Eye (tissue), 1 donor: ENCODE results near the gene UBXN6.

Experiments
- DNase-seq: peaks from one replicate; pipeline ENCODE4 v3.0.0-alpha.2; 2015

The UBXN6 gene

GRCh38 chr19:4493104-4493928 lies 35.7 kb upstream of the UBXN6 start:
- no peak for DNase-seq

GRCh38 chr19:4492337-4493103 lies 34.9 kb upstream of the UBXN6 start:
- DNase-seq = no peak

- no peak for DNase-seq
Observed at GRCh38 chr19:4491446-4491845, 33.9 kb upstream of the UBXN6 start.

GRCh38 chr19:4488496-4488895 lies 30.9 kb upstream of the UBXN6 start:
- DNase-seq = no peak

GRCh38 chr19:4487572-4487971 lies 30.0 kb upstream of the UBXN6 start:
- DNase-seq = no peak

GRCh38 chr19:4483385-4483784 lies 25.8 kb upstream of the UBXN6 start:
- no peak for DNase-seq

- no peak for DNase-seq
Observed at GRCh38 chr19:4482721-4483364, 25.2 kb upstream of the UBXN6 start.

GRCh38 chr19:4477034-4477801 lies 19.6 kb upstream of the UBXN6 start:
- no peak for DNase-seq

- peak; percentile 92 for DNase-seq
Observed at GRCh38 chr19:4474514-4475022, 17.0 kb upstream of the UBXN6 start.

GRCh38 chr19:4473763-4474513 lies 16.3 kb upstream of the UBXN6 start:
- no peak for DNase-seq

GRCh38 chr19:4473011-4473762 lies 15.6 kb upstream of the UBXN6 start:
- no peak for DNase-seq

- no peak for DNase-seq
Observed at GRCh38 chr19:4472174-4472974, 14.8 kb upstream of the UBXN6 start, which contains the start of gene HDGFL2. TSS of gene HDGFL2 (plus strand) at chr19:4472297. CDS start at chr19:4472351, 54 bp downstream.

- DNase-seq = peak; percentile 100
Observed at GRCh38 chr19:4471403-4472173, 14.0 kb upstream of the UBXN6 start.

- DNase-seq = no peak
Observed at GRCh38 chr19:4467835-4468234, 10.2 kb upstream of the UBXN6 start.

GRCh38 chr19:4464815-4465581 lies 7.4 kb upstream of the UBXN6 start:
- DNase-seq = no peak

- peak; percentile 90 for DNase-seq
Observed at GRCh38 chr19:4456843-4457653, 546 bp downstream of the UBXN6 start.

GRCh38 chr19:4456476-4456842 lies 1.1 kb downstream of the UBXN6 start:
- DNase-seq = peak; percentile 76
